Ishikawa (cell line): ENCODE results near the gene CAMTA1.

Source experiments
- CEBPB ChIP-seq: IDR thresholded peaks from 2 replicates; pipeline ENCODE4 v1.6.1; 2012
- FOXM1 ChIP-seq: IDR thresholded peaks from 2 replicates; pipeline ENCODE4 v1.6.1; 2012; ENCODE audit warnings: low read depth, borderline replicate concordance
- MAX ChIP-seq: IDR thresholded peaks from 2 replicates; pipeline ENCODE4 v1.6.1; 2012
- REST ChIP-seq: IDR thresholded peaks from 2 replicates; pipeline ENCODE4 v1.6.1; 2012; ENCODE audit warnings: low read depth, mild to moderate bottlenecking

DNA sequence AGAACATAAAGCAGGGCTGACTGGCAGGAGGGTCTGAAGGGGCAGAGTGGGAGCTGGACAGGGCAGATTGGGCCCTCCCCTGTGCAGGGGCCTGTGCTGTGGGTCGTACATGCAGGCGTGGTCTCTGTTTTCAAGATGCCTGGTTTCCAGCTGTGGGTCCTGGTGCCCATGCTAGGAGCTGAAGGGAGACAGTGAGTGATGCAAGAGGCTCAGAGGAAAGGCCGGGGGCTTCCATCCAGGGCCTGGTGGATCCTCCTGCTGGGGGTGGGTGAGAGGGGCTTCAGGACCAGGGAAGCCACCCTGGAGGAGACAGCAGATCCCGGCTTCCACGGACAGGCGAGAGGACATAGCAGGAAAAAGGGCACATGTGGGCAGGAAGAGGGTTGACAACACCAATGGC is 636.8 kb downstream of the CAMTA1 start:
- TF ChIP-seq REST: no peak
- TF ChIP-seq CEBPB: no peak
- no peak for TF ChIP-seq MAX
- TF ChIP-seq FOXM1: no peak
